Amniotic stem cell (primary cell): ENCODE results near the gene MID1.

ENCODE experiments used
- DNase-seq: peaks from one replicate; lab custom pipeline; 2025; lab: John Stamatoyannopoulos, UW

Gene MID1

DNA sequence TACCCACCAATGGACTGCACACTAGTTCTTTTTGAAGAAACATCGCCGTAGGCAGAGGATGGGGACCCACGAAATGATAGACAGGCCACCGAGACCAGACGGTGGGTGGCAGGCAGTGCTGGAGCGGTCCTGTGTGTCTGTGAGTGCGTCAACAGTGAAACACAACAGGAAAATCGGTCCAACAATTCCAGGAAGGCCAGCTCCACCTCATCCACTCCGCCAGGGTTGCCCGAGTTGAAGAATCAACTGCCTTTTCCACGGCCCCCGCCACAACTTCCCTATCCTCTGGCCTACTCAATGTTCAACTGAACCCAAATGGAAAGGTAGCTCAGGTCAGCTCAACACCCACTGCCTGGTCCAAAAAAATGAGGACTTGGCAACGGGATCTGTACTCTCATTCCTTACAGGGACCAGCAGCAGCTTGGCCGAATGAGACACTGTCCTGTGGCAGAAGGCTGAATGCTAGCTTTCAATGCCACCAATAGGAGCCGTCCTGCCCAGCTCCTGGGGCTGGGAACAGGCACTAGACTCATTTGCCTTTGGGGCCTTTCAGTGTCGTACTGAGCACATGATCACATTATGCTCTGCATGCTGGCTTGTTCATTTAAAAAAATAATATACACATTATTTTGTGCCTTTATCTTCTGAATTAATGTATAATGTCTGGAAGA, 43.5 kb downstream of the MID1 start:
- no peak for DNase-seq

DNA sequence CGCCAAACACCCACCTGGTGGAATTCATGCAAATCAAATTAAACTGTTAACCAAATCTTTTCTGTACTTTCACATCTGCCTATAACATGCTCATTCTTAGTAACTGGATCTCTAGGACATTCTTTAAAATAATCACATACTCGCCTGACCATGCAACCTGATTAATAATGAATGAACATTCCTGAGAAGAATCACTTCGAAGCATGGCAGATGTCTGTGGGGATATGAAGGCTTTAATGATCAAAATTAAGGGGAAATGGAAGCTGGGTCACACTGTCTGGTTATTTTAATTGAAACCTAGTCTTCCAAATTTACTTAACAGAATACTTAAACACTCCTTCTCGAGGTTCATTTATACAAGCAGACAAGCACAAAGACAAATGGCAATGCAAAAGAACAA, 44.2 kb downstream of the MID1 start:
- DNase-seq: no peak

DNA sequence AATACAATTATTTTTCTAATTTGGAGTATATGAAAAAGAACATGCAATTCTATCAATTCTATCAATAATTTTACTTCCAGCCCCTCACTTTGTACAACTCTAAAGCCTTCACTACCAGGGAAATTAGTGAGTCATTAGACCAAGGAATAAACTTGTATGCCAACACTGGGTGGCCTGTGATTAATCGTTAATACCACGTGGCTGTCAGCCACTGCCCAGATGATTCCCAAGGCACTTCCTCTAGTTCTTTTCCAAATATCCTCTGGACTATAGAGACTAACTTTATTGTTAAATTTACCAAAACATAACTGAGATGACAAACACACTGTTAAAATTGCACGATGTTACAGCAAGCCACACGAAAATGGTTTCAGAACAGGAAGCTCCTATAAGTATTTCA, 45.7 kb downstream of the MID1 start:
- no peak for DNase-seq

DNA sequence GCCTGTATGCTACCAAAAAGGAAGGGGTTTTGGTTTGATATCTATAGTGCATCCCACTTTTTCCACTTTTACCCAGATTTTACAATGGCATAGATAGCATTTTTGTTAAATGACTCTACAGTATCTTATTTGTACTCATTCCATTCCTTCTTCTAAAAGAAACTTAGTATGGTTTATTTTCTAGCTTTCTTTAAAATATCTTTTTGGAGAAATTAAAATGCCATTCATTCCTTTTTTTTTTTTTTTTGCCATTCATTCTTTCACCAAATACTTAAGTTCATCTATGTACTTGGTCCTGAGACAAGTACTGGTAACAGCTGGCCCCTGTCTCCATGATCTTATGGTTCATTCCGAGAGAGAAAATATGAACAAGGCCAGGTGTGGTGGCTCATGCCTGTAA, 49.1 kb downstream of the MID1 start:
- no peak for DNase-seq

DNA sequence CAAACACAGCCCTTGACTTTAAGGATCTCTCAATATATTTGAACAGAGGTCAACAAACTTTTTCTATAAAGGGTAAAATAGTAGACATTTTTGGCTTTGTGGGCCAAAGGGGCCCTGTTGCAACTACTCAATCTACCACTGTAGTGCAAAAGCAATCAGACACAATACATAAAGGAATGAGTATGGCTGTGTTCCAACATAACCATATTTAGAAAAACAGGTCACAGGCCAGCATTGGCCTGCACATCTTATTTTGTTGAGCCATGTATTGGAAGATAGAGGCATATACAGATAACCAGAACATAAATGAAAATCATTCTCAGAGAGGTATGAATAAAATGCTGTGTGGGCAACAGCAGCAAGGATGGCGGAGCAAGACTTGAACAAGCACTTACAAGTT, 49.8 kb downstream of the MID1 start:
- DNase-seq: no peak

DNA sequence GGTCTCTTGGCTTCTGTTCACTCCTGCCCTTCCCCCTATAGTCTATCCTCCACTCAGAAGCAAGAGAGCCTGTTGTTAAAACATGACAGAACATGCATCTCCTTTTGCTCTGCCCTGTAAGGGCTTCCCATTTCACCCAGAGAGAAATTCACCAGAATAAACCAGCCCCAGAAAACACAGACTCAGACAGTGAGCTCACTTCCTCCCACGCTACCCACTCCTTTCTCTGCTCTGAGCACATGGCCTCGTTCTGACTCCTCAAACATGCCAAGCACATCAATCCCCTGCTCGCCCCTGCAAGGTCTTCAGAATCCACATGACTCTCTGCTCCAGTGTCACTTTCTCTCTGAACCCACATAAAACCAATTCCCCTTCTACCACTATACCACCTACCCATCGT, 50.4 kb downstream of the MID1 start:
- no peak for DNase-seq

DNA sequence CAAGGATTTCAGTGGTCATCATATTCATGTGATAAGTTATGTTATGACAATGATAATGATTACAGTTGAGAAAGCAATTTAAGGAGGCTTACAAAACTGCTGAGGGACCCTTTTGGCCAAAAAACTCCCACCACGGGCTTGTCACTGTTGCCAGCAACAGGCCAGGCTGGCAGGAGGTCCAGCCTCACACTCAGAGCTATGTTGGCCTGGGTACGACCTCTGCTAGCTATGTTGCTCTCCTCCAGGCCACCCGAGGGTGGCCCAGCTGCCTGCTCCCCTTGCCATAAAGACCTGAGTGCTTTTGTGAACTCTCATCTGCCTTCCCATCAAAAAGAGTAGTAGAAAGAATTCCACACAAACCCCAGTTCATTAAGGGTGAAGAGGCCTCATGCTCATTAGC, 52.0 kb downstream of the MID1 start:
- DNase-seq: no peak

DNA sequence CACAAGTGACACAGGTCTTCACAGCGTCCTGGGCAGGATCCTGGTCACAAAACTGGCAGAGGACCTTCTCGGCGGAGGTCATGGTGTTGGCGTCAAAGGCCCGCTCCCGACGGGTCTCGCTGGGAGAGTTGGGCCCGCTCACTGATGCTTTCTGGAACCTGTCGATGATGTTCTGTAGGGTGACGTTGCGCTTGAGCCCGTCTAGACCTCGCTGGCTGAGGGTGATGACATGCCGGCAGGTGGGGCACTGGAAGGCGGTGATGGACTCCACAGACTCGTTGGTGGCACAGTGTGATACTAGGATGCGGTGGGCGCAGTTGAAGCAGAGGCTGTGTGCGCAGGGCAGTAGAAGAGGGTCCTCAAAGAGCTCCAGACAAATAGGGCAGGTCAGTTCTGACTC, 53.2 kb downstream of the MID1 start:
- no peak for DNase-seq

DNA sequence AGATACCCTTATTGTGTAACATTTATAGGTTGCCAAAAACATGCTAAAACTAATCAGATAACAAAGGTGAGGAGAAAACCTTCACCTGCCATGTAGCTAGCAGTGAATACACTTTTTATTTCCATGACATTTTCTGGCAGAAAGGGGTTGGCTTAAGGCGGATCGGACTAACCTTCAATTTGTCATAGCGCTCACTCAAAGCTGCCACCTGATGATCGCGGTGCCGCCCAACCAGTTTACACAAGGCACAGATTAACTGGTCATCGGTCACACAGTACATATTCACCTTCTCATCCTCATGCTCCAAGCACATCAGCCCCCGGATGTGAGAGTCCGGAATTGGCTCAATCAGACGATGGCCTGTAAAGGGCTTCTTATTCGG, 53.7 kb downstream of the MID1 start:
- DNase-seq: no peak

DNA sequence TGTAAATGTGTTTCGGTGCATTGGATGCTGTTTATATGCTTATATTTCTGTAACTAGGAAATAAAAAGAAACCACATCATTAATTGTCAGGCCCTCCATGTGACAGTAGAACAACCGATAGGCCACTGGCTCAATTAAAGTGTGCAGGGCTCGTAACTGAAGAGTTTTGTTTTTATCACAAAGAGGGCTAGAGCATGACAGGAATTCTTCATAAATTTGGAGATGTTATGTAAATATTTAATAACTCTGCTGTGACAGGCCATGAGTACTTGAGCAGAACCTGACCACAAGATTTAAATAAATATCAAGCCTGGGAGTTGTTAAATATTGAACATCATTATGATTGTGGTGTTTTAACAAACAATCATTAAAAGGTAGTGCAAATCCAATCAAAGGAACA, 55.9 kb downstream of the MID1 start:
- DNase-seq: no peak

DNA sequence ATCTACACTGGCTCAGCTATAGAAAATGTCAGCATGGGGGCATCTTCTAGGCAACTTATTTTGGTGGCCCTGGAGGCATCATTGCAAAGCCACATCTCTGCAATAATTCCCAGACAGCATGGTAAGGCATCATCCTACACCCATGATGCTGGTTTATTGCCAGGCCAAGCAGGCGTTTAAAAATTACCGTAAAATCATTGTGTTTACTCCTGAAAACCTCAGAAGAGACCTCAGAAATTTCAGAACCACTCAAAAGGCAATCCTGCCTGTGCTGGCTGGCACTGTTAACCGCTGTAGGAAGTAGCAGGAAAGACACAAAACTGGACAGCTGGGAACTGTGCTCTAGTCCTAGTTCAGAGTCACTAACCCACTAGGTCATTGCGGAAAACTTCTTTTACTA, 63.2 kb downstream of the MID1 start:
- DNase-seq: no peak

DNA sequence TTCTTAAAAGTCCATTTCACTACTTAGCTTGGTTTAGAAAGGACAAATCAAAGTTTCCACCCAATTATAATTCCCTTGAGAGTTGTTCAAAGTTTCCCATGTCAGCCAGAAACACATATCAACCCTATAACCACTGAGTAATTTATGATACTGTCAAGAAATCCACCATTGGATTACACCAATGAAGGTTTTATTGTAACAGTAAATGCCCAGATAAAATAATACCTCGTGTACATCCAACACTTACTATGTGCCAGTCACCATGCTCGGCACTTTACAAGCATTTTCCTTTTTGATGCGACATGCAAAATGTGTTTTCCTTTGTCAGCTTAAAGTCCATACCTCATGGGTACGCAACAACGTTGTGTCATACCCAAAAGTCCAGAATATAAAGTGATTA, 64.0 kb downstream of the MID1 start:
- DNase-seq: no peak

DNA sequence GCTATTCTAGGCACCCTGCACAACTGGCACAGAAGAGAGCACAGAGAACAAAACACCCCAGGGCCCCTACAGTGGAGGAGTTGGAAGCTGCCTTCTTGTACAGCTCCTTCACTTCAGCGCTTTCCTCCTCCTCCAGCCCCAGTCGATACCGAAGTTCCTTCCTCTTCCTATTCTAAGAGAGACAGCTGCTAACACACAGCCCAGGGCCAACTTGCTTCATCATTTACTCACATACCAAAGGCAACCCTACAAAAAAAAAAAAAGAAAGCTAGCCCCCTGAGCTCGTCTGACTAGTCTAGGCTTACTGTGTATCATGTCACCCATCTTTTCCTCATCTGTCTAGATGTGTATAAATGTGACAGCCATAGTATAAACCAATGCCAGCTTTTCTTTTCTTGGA, 64.5 kb downstream of the MID1 start:
- no peak for DNase-seq

DNA sequence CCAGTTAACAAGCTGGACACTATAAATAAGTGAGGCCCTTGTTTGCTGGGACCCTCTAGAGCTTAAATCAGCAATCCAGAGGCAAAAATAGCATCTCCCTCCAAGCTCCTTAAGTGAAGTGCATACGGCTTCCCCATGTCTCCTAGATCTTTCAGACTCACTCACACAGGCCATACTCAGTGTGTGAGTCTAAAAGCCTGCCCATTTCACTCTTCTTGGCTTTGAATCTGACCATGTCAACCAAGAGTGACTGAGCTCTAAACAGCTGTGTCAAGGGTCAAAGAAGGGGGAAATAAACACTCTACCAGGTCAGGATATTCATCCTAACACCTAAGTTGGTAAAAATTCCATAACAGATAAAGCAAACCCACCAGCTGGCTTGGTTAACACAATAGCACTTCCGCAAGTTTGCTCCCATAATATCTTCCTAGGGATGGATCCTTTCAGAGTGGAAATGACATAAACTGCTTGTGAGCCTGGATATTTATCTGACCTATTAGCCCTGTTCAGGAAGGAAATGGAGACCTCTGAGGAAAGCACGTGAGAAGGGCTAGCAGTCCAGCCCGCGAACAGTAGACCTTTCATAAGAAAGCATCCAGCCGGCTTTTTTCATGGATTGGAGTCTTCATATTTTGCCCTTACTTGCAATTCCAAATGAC, 65.6 kb downstream of the MID1 start:
- DNase-seq: no peak

DNA sequence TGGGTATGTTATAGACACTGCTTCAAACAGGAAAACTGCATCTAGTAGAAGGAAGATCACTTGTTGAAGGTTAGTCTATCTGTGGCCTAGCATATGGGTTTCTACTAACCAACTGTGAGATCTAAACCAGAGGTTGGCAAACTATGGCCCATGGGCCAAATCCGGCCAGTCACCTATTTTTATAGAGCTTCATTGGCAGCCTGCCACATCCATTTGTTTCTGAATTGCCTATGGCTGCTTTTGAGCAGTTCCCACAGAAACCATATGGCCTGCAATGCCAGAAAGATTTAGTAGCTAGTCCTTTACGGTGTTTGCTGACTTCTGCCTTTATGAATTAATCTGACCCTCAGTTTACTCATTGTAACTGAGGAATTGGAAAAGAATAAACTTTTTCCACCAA, 71.1 kb downstream of the MID1 start:
- no peak for DNase-seq

DNA sequence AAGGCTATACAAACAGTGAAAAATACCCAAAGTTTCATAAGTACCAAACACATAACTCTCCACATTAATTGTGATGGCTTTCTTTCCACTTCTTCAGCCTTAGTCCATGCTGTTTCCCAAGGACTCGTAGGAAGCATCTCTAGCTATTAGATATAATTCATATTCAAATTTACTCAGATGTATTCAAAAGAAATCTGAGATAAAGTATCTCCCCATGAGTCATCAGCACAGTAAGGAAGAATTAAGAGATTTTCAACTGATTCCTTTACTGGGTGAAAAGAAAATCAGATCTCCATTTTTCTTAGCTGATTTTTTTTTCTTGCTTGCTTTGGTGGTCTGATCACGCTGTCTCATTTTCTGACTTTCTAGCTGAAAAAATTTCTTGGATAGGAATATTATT, 71.7 kb downstream of the MID1 start:
- no peak for DNase-seq

DNA sequence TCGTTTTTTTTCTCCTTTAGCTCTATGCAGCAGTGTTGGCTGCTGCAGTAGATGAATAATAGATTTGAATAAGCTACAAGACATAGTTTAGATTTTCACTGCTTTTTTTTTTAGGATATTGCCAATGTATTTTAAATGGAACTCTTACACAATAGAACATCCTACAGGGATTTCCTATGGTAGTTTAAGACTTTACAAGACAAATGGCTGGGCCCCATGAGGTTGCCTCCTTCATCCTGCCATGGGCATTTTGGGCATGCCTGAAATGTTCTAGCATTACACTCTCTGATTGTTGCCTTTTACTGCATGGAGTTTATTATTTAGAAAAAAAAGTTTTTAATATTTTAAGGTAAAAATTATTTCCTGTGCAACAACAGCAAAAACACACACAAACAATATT, 74.5 kb downstream of the MID1 start:
- DNase-seq: no peak

DNA sequence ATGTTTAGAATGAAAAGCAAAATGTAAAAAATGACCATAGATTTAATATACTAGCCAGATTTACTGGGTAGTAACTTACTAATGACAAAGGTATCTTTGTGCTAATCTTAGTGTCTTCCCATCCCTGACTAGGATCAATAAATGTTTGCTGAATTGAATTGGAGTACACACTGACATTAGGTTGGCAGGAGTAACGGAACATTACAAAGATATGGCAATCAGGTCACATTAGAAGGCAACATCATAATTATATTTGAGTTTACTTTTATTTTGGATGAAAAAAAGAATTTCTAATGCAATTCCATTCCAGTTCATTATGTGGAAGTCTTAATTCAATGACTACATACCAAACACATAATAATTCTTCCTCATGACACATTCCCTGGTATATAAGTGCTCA, 77.8 kb downstream of the MID1 start:
- no peak for DNase-seq

DNA sequence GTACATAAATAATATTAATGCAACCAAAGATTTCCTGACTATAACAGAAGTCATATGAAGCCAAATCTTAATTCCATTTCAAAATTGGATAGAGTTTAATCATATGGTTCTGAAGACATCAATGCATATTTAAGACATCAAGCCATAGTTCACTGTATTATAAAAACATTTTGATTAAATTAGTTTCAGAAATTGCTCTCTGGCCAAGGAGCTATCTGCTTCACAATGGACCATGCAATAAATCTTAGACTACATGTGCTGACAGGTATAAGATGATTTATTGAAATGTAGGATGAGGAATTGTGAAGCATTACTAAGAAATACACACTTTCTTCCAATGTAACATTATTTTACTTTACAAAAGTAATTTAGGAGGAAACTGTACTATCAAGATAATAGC, 81.6 kb downstream of the MID1 start:
- DNase-seq: no peak

DNA sequence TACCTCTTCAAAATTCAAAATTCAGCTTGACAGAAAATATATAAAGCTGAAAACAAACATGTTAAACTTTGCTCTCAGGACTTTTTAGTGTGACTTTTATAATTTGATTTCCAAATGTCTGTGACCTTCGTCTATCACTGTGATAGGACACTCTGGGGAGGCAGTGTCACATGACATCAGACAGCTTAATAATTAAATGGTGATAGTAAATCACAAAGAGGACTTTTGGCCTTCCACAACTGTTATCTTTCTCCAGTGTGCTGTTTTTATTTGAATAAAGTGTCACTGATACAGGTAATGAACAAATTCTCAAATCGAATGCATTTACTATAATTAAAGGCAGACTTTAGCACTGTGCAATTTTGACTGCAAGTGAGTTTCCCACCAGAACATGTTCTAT, 83.1 kb downstream of the MID1 start:
- DNase-seq: no peak

DNA sequence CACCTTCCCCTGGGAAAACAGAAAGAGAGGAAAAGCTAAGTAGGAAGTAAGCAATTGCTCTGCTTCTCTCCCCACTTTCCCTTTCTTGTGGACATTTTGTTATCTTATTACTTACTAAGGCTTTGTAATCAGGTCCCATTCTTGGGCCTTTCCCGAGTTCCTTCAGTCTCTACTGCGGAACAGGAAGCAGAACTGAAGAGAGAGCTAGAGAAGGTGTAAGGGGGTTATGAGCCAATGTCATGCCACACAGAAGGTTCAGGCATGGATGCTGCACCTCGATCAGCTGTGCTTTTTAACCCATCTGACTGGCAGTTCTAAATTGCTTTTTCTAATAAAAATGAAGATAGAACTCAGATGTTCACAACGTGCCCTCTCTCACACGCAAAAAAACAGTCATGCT, 83.6 kb downstream of the MID1 start:
- no peak for DNase-seq

DNA sequence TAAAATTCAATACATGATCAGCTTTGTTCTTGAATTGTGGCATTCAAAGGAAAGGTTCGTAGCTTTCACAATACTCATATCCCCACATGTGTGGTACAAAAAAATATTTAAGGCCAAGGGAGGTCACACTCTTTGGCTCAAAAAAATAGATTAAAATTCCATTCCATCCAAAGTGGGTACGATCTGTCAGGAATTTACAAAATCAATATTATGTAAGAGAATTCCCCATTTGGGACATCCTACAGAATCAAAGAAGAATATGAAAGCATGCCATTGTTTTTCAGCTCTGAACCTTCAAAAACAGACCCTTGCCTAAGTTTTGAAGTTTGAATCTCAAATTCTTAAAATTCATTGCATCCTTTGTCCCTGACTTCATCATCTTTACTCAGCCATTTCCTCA, 85.8 kb downstream of the MID1 start:
- DNase-seq: no peak

DNA sequence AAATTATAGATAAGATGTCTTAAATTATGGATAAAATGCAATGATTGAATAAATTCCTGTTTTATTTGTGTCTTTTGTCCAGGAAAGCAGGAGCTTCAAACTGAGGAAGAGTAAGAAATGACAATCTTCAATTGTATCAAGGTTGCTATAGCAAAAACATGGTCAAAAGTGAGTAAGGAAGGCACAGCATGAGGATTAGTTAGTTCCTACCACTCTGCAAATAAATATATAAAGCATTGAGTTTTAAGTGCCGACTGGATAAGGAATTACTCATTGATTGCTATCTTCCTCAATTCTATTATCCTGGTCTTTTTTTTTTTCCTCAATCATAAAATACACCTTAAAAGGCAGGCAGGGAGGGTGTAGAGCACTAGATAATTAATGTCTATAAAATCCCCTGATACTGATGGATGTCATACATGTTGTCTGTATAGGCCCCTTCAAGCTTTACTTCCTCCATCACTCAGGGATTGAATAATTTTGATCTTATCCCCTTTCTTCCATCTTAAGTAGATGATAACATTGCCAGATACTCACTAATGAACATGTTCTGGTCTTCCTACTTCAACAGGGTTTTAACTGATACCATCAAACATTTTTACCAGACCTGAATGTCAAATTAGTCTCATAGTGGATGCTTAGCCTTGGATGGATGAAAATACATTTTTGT, 86.6 kb downstream of the MID1 start:
- no peak for DNase-seq

DNA sequence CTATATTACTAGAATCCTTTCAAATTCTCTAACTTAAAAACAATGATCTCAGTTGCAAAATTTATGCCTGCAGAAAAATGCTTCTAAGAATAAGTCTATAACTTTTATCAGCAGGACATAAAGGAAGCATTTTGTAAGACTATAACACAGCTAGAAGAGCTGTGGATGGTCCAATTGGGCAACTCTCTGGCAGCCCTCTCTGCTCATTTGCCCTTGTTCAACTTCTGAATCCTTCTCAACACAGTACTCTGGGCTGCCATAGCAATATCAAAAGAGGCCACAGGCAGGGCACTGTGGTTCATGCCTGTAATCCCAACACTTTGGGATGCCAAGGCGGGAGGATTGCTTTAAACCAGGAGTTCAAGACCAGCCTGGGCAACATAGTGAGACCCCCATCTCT, 88.5 kb downstream of the MID1 start:
- no peak for DNase-seq
